ENCODE data around the gene CPNE7. TPM values are rescaled to one million over a fixed set of nuclear protein-coding genes. Genes with fewer than 3 reads are reported as not detected.

CPNE7 gene
- total and polyA plus RNA-seq, 9 of the 15 experiments (the other 6 are each of a cell fraction or from before 2014, with no cell fraction given): 0.30 to 73.4 (median 32.7) TPM

GRCh38 chr16:89619840-89620239 is 44.3 kb downstream of the CPNE7 start (continued):
- TF ChIP-seq SUPT5H (IDR thresholded peaks at IDR 0.05) (no peak), ZHX1 (conservative IDR thresholded peaks at IDR 0.05; ENCODE audit: low read length) (no peak), SRSF3 (IDR thresholded peaks at IDR 0.05; ENCODE audit: insufficient read depth, low read length) (no peak), ZBTB11 (CRISPR knock-in tag; IDR thresholded peaks at IDR 0.05) (no peak), ZNF174 (CRISPR knock-in tag; IDR thresholded peaks at IDR 0.05) (no peak), ZNF583 (CRISPR knock-in tag; IDR thresholded peaks at IDR 0.05) (no peak), FOXK2 (conservative IDR thresholded peaks at IDR 0.05 in 1 of 2, IDR thresholded peaks at IDR 0.05 in 1 of 2; ENCODE audit: low read depth in 2 of 2) (no peak), ELK3 (CRISPR knock-in tag; IDR thresholded peaks at IDR 0.05) (no peak)
- TF ChIP-seq, protein P1, sequence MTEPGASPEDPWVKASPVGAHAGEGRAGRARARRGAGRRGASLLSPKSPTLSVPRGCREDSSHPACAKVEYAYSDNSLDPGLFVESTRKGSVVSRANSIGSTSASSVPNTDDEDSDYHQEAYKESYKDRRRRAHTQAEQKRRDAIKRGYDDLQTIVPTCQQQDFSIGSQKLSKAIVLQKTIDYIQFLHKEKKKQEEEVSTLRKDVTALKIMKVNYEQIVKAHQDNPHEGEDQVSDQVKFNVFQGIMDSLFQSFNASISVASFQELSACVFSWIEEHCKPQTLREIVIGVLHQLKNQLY (CRISPR knock-in tag; conservative IDR thresholded peaks at IDR 0.05): no peak

Data from K562 (cell line).